Mesendoderm (in vitro differentiated cells): Measurements from ENCODE around the gene C19orf81.

Source experiments
- DNase-seq: peaks from one replicate; pipeline ENCODE4 v3.0.0; 2013
- H2AK5ac ChIP-seq: 2 replicates; pipeline ENCODE4 v1.6.1; 2013; ENCODE audit warnings: low read length, inconsistent platforms
- H2BK120ac ChIP-seq: 2 replicates; pipeline ENCODE4 v1.6.1; 2013; ENCODE audit warnings: low read depth, mild to moderate bottlenecking, low read length, moderate library complexity, mixed read lengths
- H2BK15ac ChIP-seq: replicated peaks from 2 replicates; pipeline ENCODE4 v1.6.1; 2013; ENCODE audit warnings: low read depth, mild to moderate bottlenecking, moderate library complexity
- H2BK5ac ChIP-seq: 2 replicates; pipeline ENCODE4 v1.6.1; 2013; ENCODE audit warnings: low read length, inconsistent platforms
- H3K18ac ChIP-seq: 2 replicates; pipeline ENCODE4 v1.6.1; 2013; ENCODE audit warnings: mild to moderate bottlenecking, low read length, mixed read lengths
- H3K23ac ChIP-seq: one replicate; pipeline ENCODE4 v1.6.1; 2013; ENCODE audit warnings: low read length
- H3K27ac ChIP-seq: 2 replicates; pipeline ENCODE4 v1.5.1; 2013; ENCODE audit warnings: low read depth, mild to moderate bottlenecking, inconsistent platforms, low read length, moderate library complexity
- H3K27me3 ChIP-seq: 2 replicates; pipeline ENCODE4 v1.6.1; 2013; ENCODE audit warnings: low read length, control low read depth, mild to moderate bottlenecking, inconsistent platforms; ENCODE audit not compliant: insufficient read depth, poor library complexity
- H3K36me3 ChIP-seq: 2 replicates; pipeline ENCODE4 v1.6.1; 2013; ENCODE audit warnings: low read length, inconsistent platforms; ENCODE audit not compliant: control insufficient read depth, insufficient read depth
- H3K4ac ChIP-seq: one replicate; pipeline ENCODE4 v1.6.1; 2013; ENCODE audit warnings: low read depth, mild to moderate bottlenecking, low read length, moderate library complexity
- H3K4me1 ChIP-seq: 2 replicates; pipeline ENCODE4 v1.6.1; 2013; ENCODE audit warnings: low read depth, low read length, inconsistent platforms; ENCODE audit not compliant: control insufficient read depth
- H3K4me2 ChIP-seq: 2 replicates; pipeline ENCODE4 v1.6.1; 2013; ENCODE audit warnings: low read length
- H3K4me3 ChIP-seq: 2 replicates; pipeline ENCODE4 v1.5.1; 2013; ENCODE audit warnings: mild to moderate bottlenecking, low read length
- H3K56ac ChIP-seq: one replicate; pipeline ENCODE4 v1.6.1; 2013; ENCODE audit warnings: low read length
- H3K79me1 ChIP-seq: 2 replicates; pipeline ENCODE4 v1.6.1; 2013; ENCODE audit warnings: low read length, inconsistent platforms
- H3K79me2 ChIP-seq: 2 replicates; pipeline ENCODE4 v1.6.1; 2013; ENCODE audit warnings: mild to moderate bottlenecking, low read length; ENCODE audit not compliant: control insufficient read depth, insufficient read depth
- H3K9ac ChIP-seq: 2 replicates; pipeline ENCODE4 v1.6.1; 2013; ENCODE audit warnings: low read length, inconsistent platforms
- H4K5ac ChIP-seq: one replicate; pipeline ENCODE4 v1.6.1; 2013; ENCODE audit warnings: low read length
- H4K8ac ChIP-seq: one replicate; pipeline ENCODE4 v1.6.1; 2013; ENCODE audit warnings: low read depth, mild to moderate bottlenecking, control low read depth, low read length, moderate library complexity
- WGBS: extraction: QIAGEN DNeasy Blood & Tissue Kit; methylation state at CpG from one replicate; pipeline ENCODE4 v1.1.7; 2013; ENCODE audit warnings: low lambda C conversion rate, missing lambda C conversion rate; ENCODE audit not compliant: insufficient coverage; ENCODE audit errors: extremely low coverage; 5-methylcytosine and 5-hydroxymethylcytosine counted together

C19orf81 gene

DNA sequence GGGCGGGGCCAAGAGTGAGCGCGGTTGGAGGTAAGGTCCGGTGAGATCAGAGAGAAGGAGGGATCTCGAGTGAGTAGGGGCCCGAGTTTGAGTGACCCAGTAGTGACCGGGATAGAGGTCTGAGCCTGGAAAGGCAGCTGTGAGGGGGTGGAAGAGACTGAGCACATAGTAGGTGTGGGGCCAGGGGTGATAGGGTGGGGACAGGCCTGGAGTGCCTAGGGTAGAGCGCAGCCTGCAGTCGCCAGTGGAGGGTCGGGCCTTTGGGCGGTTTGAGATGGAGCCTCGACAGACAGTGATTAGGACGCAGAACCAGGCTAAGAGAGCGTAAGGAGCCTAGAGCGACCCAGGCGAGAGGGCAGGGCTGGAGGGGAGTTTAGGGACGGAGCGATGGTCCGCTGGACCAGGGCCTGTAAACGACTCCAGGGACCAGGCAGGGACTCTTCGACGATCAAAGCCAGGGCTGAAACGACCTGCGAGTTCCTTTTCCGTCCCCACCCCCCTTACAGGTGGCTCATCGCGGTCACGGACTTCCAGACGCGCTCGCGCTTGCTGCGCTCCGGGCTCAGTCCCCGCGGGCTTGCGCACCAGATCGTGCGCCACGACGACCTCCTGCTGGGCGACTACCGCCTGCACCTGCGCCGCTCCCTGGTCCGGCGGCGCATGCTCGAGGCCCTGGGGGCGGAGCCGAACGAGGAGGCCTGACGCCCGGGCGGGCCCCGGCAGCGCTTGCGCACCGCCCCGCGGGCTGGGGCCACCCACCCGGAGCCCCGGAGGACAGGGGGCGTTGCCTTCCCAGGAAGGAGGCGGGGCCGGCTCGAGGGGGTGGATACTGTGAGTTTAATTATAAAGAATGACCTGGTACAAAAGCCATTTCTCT is 9.4 kb downstream of the C19orf81 start:
- no peak overlapping the region for H3K4ac ChIP-seq
- peak; percentile 91 for DNase-seq
- no peak overlapping the region for H3K18ac ChIP-seq
- no peak overlapping the region for H2AK5ac ChIP-seq
- H3K4me2 ChIP-seq = peak overlapping the region; percentile 84
- peak overlapping the region; percentile 45 for H3K4me3 ChIP-seq
- no peaks in the 10 kb centered on the region for H3K36me3 ChIP-seq
- H3K9ac ChIP-seq = peak overlapping the region; percentile 53
- peak overlapping the region; percentile 90 for H3K56ac ChIP-seq
- H3K23ac ChIP-seq = no peak overlapping the region
- H4K5ac ChIP-seq = no peak overlapping the region
- H2BK15ac ChIP-seq = no peak overlapping the region
- H3K79me1 ChIP-seq = no peaks in the 10 kb centered on the region
- no CpG with 5 or more reads among the region's 67 CpGs for WGBS
- H2BK5ac ChIP-seq = no peak overlapping the region
- no peak overlapping the region for H4K8ac ChIP-seq
- no peak overlapping the region for H3K27ac ChIP-seq
- H2BK120ac ChIP-seq = no peak overlapping the region
- no peaks in the 10 kb centered on the region for H3K79me2 ChIP-seq
- no peaks in the 10 kb centered on the region for H3K4me1 ChIP-seq
- no peaks in the 10 kb centered on the region for H3K27me3 ChIP-seq

DNA sequence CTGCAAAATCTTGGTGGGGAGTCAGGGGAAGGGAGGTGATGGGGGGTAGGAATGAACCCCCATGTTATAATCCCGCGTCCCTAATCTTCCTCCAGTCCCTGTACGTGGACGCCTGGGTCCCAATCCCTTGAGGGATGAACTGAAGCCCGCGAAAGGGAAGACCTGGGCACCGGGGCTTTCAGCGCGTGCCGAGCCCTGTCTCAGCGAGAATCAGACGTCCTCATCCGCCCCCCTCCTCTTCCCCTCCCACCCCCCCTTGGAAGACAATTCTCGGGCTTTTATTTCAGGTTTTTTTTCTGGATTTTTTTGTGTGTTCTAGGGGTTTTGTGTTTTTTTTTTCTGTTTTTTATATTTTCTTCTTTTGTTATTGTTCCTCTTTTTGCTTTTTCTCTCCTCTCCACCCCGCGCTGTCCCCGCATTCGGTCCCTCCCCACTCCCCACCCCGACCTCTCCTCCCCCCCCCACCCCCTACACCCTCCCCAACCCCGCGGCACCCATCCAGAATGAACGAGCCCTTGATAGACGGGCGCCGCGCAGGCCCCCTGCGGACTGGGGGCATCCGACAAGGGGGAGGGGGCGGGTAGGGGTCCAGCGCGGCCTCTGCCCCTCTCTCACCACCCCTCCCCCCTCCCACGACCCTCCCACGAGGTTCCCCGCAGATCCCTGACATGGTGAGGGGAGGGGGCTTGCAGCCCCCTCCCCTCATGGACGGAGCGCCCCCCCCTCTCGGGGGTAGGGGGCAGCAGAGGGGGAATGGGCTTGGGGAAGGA is 10.3 kb downstream of the C19orf81 start:
- WGBS = no CpG with 5 or more reads among the region's 37 CpGs
- Histone ChIP-seq H3K4me1 (no peaks in the 10 kb centered on the region), H4K5ac (no peak overlapping the region)

DNA sequence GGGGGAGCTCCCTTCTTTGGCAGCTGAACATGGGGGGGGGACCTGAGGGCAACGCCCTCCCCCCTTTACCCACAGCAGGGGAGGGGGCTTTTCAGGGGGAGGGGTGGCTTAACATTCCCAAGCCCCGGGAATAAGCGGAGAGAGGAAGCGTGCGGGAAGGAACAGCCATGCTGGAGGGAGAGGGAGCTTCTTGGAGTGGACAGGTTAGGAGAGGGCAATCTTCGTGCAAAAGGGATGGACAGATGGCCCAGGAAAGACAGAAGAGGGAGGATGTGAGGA is 10.8 kb downstream of the C19orf81 start:
- Histone ChIP-seq H3K79me2 (no peaks in the 10 kb centered on the region), H4K8ac (no peak overlapping the region), H2AK5ac (no peak overlapping the region), H3K27me3 (no peaks in the 10 kb centered on the region), H3K79me1 (no peaks in the 10 kb centered on the region), H2BK5ac (no peak overlapping the region), H3K4me2 (no peak overlapping the region), H3K9ac (no peak overlapping the region), H3K23ac (no peak overlapping the region), H3K4me1 (no peaks in the 10 kb centered on the region), H2BK15ac (no peak overlapping the region), H3K4me3 (no peak overlapping the region), H3K18ac (no peak overlapping the region), H2BK120ac (no peak overlapping the region), H3K4ac (no peak overlapping the region), H3K36me3 (no peaks in the 10 kb centered on the region), H4K5ac (no peak overlapping the region), H3K56ac (peak overlapping the region; percentile 6), H3K27ac (no peak overlapping the region)
- WGBS = no CpG with 5 or more reads among the region's 6 CpGs
- no peak for DNase-seq

More for the DNA sequence above, 10.3 kb downstream of the C19orf81 start:
- Histone ChIP-seq H3K27ac (no peak overlapping the region), H3K36me3 (no peaks in the 10 kb centered on the region), H3K4me2 (peak overlapping the region; percentile 77), H3K18ac (no peak overlapping the region), H3K79me1 (no peaks in the 10 kb centered on the region), H3K56ac (peak overlapping the region; percentile 46), H3K79me2 (no peaks in the 10 kb centered on the region), H3K4ac (no peak overlapping the region), H3K27me3 (no peaks in the 10 kb centered on the region), H4K8ac (no peak overlapping the region), H2AK5ac (no peak overlapping the region), H3K23ac (no peak overlapping the region), H3K9ac (peak overlapping the region; percentile 43), H2BK5ac (no peak overlapping the region), H3K4me3 (peak overlapping the region; percentile 40), H2BK15ac (no peak overlapping the region), H2BK120ac (no peak overlapping the region)
- no peak for DNase-seq

DNA sequence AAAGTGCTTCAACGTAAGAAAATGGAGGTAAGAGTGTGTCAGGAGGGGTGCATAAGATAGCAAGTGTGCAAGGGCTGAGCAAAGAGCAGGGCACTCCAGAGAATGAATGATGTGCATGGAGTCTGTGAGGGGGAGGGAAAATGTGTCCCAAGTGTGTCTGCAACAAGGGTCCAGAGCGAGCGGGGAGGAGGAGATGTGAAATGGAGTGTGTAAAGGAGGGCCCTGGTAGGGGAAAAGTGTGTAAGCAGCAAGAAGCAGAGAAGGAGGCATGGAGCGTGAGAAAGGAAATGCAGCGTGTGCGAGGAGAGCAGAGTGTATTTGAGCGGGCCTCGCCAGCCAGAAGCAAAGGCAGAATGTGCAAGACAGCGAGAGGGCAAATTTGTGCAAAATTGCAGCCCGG is 11.8 kb downstream of the C19orf81 start:
- H2BK15ac ChIP-seq = no peak overlapping the region

DNA sequence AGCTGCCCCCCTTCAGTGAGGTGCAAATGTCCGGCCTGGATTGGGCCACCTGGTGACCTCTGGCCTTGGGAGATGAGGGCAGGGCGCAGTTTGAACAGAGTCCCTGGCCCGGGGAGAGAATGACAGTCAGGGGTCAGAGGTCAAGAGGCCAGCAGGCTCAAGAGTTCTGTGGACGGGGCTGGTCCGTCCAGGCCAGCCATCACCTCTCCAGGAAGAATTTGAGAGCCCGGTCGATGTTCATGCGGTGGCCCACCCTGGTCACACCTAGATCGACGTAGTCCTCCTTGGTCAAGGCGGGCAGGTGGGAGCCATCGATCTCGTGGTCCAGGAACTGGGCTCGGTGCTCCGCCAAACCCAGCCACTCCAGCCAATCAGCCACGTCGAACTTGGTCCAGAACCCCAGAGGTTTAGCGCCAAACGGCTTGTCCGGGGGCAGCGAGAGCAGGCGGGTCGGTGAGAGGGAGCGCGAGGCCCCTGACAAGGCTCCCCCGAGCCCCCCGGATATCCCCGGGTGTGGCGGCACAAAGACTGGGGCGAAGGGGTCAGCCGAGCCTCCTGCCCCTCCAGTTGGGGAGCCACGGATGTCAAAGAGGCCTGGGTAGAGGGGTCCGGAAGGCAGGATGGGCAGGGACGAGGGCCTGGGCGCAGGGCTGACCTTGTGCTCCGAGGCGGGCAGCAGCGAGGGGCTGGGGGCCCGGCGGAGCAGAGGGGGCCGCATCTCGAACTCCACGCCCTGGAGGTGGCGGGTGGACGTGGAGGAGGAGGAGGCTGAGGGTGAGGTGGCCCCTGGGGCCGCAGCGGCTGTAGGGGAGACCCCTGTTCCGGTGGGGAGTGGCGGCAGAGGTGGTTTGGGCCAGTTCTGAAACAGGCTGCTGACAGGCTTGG is 12.8 kb downstream of the C19orf81 start:
- no peak overlapping the region for H3K18ac ChIP-seq
- H2BK15ac ChIP-seq = no peak overlapping the region
- H2BK120ac ChIP-seq = no peak overlapping the region
- H2BK5ac ChIP-seq = no peak overlapping the region
- H3K79me1 ChIP-seq = no peaks in the 10 kb centered on the region
- no peak overlapping the region for H3K4me2 ChIP-seq
- WGBS = no CpG with 5 or more reads among the region's 49 CpGs
- H3K27me3 ChIP-seq = peaks cover 8% of the 10 kb centered on the region
- no peaks in the 10 kb centered on the region for H3K4me1 ChIP-seq
- no peak for DNase-seq
- no peak overlapping the region for H3K27ac ChIP-seq
- no peak overlapping the region for H4K8ac ChIP-seq
- H3K36me3 ChIP-seq = no peaks in the 10 kb centered on the region
- no peak overlapping the region for H3K4ac ChIP-seq
- H3K23ac ChIP-seq = no peak overlapping the region
- H2AK5ac ChIP-seq = no peak overlapping the region
- H3K4me3 ChIP-seq = no peak overlapping the region
- H3K79me2 ChIP-seq = no peaks in the 10 kb centered on the region
- no peak overlapping the region for H4K5ac ChIP-seq
- H3K56ac ChIP-seq = no peak overlapping the region
- H3K9ac ChIP-seq = no peak overlapping the region

More for the DNA sequence above, 11.8 kb downstream of the C19orf81 start:
- Histone ChIP-seq H3K4me2 (no peak overlapping the region), H3K23ac (no peak overlapping the region), H3K79me1 (no peaks in the 10 kb centered on the region), H3K27ac (no peak overlapping the region), H2BK120ac (no peak overlapping the region), H3K4me3 (no peak overlapping the region), H4K5ac (no peak overlapping the region), H3K56ac (no peak overlapping the region), H2BK5ac (no peak overlapping the region), H4K8ac (no peak overlapping the region), H2AK5ac (no peak overlapping the region), H3K79me2 (no peaks in the 10 kb centered on the region), H3K4ac (no peak overlapping the region), H3K36me3 (no peaks in the 10 kb centered on the region), H3K4me1 (no peaks in the 10 kb centered on the region), H3K9ac (no peak overlapping the region), H3K18ac (no peak overlapping the region), H3K27me3 (peaks cover 1% of the 10 kb centered on the region)
- WGBS = no CpG with 5 or more reads among the region's 10 CpGs
- no peak for DNase-seq
